GM18508 (cell line): ENCODE measurements around the gene ABI3BP.

Experiments used
- ATAC-seq: cut with Tn5 transposase; IDR thresholded peaks from one replicate; pipeline ENCODE4 v1.9.1; 2021; ENCODE audit warnings: moderate number of reproducible peaks; ENCODE audit not compliant: insufficient read depth, unreplicated experiment

ABI3BP gene

DNA sequence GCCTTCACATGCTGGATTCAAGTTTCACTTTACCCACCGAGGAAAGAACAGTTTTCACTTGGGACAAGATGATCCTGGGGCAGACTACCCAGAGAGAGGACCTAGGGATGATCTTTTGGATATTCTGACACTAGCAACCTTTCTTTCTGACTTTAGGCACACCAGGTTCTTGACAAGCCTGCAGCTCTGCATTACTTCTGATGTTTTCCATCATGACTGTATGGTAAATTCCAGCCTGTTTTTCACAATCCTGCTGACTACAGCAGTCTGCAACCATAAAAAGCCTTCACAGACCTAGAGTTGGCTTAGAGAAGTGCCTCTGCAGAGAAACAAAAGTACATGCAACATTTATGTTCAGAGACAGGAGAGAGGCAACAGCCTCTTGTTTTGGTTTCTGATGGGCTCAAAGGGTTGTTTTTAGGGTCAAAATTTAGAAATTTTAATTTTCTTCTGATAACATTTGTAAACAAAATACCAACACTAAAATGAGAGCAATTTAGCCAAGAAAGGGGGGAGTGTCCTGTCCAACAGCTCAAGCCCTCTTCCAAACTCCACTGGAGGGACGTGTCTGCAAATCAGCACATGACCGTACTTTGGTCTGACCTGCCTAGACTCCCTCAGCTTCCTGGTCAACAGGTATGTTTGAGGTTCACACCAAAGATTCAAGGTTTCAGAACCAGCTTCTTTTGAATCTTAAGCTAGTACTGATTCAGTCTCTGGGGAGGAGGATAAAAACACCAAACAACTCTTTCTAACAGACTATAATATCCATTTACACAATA, 799 bp downstream of the ABI3BP start:
- ATAC-seq = no peak

DNA sequence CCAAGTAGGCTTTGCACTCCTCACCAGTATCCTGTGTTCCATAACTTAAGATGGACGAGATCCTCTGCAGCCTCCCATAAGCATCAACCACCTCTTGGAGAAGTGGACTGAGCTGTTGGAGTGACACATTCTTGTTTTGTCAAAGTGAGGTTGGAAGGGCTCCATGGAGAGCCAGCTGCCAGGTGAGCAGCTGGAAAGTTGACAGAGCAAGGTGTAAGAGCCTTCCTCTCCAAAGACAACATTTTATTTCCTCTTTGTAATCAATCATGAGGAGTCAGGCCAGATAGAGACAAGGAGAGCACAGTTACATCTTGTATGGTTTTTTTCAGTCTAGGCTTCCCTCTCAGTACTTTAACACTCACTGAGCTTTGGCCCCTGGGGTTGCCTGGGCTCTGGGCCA, 5.1 kb downstream of the ABI3BP start:
- no peak for ATAC-seq

DNA sequence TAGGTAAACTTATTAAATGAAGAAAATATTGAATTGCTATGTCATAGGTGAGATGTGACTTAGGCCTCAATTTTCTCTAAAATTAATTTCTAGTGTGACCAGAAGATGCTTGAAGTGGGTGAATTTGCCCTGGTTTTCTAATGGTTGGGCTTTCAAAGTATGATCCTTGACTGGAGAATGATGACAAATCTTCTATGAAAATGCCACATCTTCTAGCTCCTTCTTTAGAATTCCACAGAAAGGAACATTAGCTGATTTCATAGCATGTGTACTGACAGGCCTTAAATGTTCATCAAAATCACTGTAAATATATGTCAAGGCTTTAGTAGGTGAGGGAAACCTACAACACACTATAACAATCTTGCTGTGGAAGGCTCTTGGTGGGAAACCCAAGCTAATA, 8.9 kb downstream of the ABI3BP start:
- ATAC-seq = no peak

DNA sequence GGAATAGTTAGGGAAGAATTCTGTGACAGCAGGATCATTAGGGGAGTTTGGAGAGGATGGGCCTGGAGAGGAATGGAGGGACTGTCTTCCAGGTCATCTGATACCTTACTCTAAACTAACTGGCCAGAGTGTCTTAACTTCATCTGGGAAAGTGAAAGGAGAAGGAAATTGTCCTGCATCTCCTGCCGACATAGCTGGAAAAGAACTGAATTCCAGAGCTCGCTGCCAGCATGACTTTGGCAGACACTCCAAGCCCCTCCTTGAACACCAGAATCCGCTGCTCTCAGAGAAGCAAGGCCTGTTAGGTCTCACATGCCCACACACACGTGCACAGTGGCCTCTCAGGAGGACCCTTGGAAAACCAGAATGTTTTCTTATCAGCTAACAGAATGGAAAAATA, 10.5 kb downstream of the ABI3BP start:
- no peak for ATAC-seq

DNA sequence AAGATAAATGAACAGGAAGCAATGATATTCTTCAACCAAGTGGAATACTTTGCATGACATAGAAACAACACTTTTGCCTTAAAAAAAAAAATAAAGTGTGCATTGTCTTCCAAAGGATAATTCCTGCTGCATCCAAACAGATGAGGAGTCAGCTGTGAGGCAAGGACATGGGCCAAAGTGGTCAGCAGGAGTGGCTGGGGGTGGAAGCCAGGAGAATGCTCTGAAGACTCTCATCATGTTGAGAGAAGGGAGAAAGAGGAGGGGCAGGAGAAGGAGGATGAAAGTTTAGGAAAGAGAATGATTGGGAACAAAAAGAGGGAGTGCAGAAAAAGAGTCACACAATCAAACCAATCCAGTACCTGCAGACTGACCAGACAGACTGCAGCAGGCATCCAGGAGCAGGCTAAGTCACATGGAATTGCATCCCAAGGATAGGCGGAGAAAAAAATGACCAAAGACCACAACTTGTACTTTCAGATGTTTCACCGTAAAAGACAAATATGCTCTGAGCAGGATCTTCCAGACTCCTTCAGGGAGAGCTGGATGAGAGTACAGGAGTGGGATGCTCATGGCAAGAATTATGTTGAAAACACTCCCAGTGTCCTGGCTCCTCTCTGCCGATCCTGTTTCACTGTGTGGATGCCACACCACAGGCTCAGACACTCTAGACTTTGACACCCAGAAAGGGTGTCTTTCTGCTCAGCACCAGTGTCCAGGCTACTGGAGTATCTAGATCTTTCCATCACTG, 11.9 kb downstream of the ABI3BP start:
- ATAC-seq = no peak

DNA sequence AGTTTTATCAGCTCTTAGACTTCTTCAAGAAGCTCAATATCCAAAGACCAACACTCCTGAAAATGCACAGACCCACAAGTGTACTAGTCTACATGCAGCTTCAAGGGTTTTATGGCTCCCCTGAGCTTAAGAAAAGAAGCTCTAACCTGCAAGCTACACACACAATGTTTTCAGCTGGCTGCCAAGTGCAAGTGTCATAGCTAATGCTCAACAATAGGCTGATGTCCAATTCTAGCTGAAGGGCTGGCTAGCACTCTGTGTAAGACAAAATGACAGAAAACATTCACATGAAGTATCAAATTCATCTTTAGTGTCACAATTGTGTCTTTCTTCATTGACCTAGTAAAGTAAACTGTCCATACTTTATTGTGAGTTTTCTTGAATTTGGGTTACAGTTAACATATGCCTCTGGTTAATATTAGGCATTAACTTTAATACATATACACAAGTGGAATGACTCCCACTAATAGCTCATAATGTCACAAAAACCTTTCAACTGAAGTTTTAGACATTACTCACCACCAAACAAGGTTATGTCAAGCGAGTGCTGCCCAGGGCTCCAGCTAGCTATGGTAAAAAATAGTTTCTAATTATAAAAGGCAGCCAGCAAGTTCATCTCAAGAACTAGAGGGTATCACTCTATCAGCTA, 15.1 kb downstream of the ABI3BP start:
- no peak for ATAC-seq

DNA sequence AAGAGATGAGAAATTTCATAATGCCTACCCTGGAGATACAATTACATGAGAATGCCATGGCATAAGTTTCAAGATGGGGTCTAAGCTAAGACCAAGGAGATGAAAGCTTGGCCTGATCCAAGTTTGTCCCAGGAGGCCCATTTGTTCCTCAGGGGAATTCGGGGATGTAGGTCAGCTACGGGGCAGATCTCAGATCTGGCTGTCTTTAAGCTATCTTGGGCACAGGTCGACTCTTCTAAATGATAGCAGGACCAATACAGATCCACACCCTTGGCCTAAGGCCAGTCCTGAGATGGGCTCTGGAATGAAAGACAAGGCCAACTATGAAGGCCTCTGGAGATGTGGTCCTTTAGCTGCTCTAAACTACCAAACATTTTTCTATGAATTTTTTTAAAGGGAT, 16.6 kb downstream of the ABI3BP start:
- no peak for ATAC-seq

DNA sequence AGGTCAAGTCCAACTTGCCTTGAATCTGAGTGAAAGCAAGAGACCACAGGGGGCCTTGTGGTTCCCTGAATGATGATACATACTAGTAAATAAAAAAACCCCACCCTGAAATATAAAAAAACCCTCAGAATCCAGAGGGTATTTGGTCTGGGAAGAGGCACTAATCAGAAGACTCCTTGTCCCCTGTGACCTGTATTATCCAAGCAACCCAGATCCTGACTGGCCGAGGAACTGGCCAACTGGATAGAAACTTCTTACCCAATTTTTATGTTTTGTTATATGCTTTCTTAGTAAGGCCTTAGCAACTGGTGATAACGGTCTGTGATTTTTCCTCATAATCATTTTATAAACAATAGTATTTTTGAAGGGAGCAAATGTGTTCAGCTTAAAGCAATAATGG, 17.5 kb downstream of the ABI3BP start:
- no peak for ATAC-seq

DNA sequence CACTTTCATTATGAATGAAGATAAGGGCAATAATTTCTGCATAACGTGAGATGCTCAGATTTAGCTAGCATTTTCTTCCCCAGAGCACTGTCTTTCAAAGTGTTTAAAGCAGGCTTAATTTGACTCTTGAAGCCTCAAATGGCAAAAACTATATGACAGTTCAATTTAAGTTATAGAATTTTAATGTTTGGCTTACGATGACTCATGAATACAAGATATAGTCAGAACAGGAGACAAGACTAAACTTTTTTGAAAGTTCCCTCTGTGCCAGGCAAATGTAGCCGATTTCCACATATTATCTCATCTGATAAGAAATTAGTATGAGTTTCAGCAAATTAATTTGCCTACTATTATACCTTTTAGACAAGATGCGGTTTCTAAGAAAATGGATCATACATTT, 19.6 kb downstream of the ABI3BP start:
- ATAC-seq = no peak

DNA sequence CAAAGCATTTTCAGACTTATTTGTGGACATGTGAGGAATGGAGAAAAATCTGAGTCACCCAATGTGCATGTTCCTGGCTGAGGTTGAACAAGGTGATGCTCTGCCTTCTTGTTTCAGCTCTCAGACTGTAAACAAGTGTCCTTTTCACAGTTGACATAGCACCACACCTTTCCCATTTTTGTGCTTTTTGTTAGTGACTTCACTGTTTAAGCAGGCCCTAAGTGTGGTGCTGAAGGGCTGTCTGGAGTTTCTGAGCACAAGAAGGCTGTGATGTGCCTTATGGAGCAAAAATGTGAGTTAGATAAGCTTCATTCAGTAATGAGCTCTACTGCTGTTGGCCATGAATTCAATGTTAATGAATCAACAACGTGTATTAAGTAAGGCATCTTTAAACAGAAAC, 20.4 kb downstream of the ABI3BP start:
- ATAC-seq = no peak

DNA sequence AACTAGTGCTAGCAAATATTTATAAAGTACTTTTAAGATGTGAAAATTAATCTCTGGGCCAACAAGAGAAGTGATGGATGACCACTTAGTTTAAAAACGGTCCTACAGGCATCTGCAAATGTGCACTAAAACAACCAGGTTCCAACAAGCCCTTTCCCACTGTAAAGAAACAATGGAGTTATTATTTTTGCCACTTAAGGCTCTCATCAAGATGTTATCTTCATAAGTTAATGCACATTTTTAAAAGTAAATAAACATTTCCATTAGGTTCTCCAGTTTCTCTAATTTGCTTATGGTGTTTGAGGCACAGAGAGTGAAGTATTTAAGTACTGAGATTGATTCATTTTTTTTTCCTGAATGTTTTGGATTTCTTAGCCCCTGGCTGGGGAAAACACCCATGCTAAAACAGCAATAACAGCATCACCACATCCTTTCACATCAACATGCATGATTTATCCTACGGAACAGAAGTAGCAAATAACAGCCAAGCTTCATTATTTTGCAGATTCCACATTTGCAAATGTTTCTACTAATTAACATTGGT, 20.8 kb downstream of the ABI3BP start:
- ATAC-seq = no peak

DNA sequence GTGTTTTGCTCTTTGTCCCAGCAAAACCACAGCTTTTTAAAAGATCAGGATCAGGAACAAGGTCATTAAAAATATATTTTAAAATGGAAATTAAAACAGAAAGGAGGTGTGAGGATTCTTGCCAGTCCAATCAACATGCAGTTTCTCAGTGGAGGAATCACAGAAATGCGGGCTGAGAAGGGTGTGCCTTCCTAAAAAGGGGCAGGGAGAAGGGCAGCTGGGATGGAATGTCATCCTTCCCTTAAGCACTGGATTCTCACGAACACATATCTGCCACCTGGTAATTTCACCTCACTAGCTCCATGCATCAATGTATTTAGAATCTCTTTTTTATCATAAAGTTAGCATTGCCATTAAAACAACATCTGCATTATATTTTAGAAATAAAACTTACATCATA, 21.4 kb downstream of the ABI3BP start:
- no peak for ATAC-seq

DNA sequence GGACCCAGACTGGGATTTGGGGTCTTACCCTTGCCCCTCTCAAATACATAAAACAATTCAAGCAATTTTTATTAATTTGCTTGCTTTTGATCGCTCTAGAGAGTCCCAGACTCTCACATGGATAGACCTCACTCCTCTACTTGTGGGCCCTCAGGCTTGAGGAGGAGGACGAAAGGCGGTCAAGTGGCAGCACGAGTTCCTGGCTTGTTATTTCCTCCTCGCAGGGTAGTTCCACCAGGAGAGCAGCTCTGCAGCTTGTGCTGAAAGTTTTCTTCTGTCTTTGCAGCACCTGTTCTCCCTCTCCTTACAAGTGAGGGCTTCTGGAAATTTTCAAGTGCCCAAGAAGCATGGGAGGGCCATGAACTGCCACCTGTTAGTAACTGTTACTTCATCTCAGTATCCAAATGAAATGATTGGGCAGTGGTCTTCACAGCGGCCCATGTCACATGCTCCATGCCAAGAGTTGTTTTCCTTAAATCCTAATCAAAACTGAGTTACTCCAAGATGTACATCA, 22.7 kb downstream of the ABI3BP start:
- no peak for ATAC-seq

DNA sequence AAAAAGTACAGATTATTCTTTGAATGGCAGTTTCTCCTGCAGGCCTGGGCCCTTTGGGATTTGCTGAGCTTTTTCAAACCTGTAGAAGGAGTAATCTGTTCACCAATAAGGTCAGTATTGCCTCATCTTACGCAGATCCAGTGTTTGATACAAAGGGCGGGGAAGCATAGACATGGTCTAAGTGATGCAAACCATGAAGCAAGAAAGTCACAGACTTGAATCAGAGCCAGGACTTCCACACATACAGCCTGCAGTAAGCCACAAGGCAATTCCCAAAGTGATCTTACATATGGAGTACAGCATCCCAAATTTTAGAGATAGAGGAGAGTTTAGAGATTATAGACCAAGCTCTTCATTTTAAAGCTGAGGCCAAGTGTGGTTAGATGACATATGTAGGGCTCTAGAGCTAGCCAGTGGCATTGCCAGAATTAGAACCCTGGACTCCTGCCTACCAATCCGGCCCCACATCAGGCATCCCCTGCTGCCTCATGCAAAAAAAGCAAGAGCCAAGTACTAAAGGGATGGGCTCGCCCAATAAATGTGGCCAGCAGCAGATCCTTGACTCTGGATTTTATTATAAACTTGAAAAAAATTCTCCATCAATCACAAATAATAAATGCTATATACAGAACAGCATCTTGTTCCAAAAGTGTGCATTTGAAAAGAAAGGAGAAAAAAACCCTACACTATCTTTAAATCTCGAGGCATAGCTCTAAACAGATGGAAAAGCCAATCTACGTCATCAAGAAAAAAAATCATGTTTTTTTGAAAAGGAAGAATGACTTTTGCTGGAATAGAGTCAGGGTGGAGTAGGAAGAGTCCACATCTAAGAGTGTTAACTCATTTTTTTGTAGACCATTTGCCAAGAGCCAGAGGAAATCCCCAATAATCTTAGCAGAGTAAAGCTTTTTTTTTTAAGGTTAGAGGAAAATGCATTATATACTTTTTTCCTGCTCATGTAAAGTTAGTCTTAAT, 24.0 kb downstream of the ABI3BP start:
- ATAC-seq = no peak

DNA sequence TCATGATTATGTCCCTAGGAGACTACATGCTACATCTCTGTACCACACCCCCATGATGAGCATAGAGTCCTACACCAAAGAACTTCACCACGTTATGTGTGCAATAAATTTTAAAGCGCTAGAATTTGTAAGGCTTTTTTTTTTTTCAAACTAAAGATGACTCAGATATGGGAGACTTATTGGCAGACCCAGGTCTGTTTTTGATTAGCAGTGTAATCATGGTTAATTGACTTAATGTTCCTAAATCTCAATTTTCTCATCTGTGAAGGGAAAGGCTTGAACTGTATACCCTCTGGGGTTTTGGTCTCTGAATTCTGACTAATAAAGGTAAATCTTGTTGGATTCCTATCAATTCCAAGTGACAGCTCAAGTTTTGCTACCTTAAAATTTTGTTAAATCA, 26.4 kb downstream of the ABI3BP start:
- no peak for ATAC-seq

DNA sequence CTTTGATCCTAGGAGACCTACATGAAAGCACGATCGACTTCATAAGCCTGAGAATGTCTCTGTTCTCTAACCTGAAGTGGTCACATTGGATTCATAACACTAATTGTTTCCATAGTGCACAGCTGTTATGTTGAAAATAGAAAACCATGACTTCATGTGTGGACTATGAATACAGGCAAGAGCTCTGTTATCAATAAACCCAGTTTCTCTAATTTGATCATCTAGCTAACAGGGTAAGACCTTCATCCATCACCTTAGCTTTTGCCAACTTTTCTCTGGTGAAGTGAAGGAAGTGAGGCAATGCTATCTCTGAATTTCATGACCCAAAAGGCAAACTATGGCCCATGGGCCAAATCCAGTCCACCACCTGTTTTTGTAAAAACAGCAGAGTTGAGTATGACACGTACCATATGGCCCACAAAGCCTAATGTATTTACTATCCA, 27.2 kb downstream of the ABI3BP start:
- no peak for ATAC-seq

DNA sequence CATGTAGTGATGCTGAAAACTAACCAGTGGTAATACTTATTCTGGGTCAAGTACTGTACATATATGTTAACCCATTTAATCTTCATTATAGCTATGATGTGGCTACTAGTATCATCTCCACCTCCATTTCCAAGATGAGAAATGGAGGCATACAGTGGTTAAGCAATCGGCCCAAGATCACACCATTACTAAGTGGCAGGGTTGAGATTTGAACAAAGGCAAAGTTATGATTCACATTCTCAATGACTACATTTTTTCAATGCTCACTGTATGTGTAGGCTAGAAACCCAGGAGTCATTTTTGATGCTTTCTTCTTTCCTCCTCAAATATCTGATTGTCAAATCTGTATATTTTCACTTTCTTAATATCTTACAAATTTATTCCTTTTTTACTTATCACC, 30.2 kb downstream of the ABI3BP start:
- ATAC-seq = no peak

DNA sequence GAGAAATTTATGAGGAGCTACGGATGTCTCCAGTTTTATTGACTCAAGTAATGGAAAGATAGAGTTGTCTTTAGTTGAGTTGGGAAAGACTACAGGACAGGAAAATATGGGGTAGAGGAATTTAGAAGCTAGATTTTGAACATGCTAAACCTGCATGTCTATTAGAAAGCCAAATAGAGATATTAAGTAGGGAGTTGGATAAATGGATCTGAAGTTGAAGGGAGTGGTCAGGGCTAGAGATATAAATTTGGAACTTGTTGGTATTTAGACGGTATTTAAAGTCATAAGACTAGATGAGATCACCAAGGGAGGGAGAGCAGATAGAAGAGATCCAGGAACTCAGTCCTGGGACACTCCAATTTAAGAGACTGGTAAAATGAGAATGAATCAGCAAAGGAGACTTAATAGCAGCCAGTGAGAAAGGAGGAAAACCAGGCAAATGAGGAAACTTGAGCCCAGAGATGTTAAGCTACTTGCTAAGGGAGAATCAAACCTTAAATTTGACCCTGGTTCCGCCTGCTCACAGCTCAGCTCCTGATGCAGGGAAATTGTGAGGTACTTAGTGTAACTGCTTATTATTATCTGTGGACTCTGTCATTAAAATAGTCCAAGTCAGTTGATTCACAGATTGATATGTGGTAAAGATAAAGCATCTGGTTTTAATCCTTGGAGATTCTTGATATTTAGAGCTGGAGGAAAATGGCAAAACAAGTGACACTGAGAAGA, 35.8 kb downstream of the ABI3BP start:
- ATAC-seq = no peak

DNA sequence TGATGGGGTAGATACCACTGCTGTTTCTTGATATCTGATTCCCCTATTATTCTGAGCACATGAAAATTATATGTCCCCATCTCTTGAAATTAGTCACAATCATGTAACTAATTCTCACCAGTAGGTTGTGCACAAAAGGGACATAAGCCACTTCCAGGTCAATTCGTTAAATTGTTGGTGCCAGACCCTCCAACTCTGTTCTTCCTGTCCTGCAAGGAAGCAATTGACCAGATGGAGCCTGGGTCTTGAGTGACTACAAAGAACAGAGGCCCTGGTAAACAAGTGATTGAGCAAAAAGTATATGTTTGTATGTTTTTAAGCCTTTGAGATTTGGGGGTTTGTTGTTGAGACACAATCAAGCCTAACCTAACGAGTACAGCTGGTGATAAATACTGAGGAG, 36.9 kb downstream of the ABI3BP start:
- ATAC-seq = no peak
